AG04449 (cell line): ENCODE results near the gene SEMA4C.

Experiments used
- CTCF ChIA-PET: fragments of 350-600 bp; formaldehyde crosslinking; extraction: SDS; loops from one replicate; lab custom pipeline; 2021; ENCODE audit warnings: antibody characterized with exemption; lab: Yijun Ruan, JAX
- POLR2A ChIA-PET: fragments of 400-600, 350-600 bp; formaldehyde crosslinking; extraction: SDS; loops from one replicate; lab custom pipeline; 2020; ENCODE audit warnings: antibody characterized with exemption, inconsistent platforms; lab: Yijun Ruan, JAX
- DNase-seq: peaks from one replicate; pipeline ENCODE4 v3.0.0-alpha.2; 2010; ENCODE audit warnings: low read depth, low spot score
- H3K4me3 ChIP-seq: 2 replicates; pipeline ENCODE4 v1.5.1; 2011; ENCODE audit warnings: low read depth, mild to moderate bottlenecking, control low read depth, low read length
- CTCF ChIP-seq: IDR thresholded peaks from one replicate; pipeline ENCODE4 v1.5.1; 2011; ENCODE audit warnings: mild to moderate bottlenecking, moderate library complexity, low read length, control low read depth, inconsistent platforms; ENCODE audit not compliant: insufficient read depth; ENCODE audit errors: missing control alignments

SEMA4C gene

GRCh38 chr2:96882906-96883305, 13.0 kb upstream of the SEMA4C start:
- H3K4me3 ChIP-seq: no peak overlapping the region
- DNase-seq: no peak
- POLR2A ChIA-PET: no interaction called here
- CTCF ChIA-PET: interaction anchor here (0.8 kb wide), 1 partner anchor 14 kb away, joined by 3 read pairs; no protein-coding TSS in a partner anchor
- TF ChIP-seq CTCF: no peak

- TF ChIP-seq CTCF: no peak
- POLR2A ChIA-PET: no interaction called here
- CTCF ChIA-PET: interaction anchor here (0.7 to 0.8 kb wide), 2 partner anchors 9 to 13 kb away, joined by 3 read pairs; no protein-coding TSS in a partner anchor
- H3K4me3 ChIP-seq: no peak overlapping the region
- no peak for DNase-seq
Observed at GRCh38 chr2:96882230-96882629, 12.3 kb upstream of the SEMA4C start.

GRCh38 chr2:96881349-96882195, 11.7 kb upstream of the SEMA4C start:
- ChIA-PET POLR2A (no interaction called here), CTCF (interaction anchor here (0.7 to 1.3 kb wide), 2 partner anchors 10 to 12 kb away, joined by 3 read pairs; no protein-coding TSS in a partner anchor)
- H3K4me3 ChIP-seq: no peak overlapping the region
- no peak for DNase-seq
- TF ChIP-seq CTCF: no peak

GRCh38 chr2:96880891-96881273, 11.0 kb upstream of the SEMA4C start:
- CTCF ChIA-PET: interaction anchor here (1.0 to 1.3 kb wide), 2 partner anchors 12 to 23 kb away, joined by 3 read pairs; partner anchors contain the start of gene ANKRD39
- no peak for TF ChIP-seq CTCF
- POLR2A ChIA-PET: no interaction called here
- H3K4me3 ChIP-seq: no peak overlapping the region
- DNase-seq: no peak

GRCh38 chr2:96879545-96880040, 9.7 kb upstream of the SEMA4C start:
- ChIA-PET CTCF (interaction anchor here (1.0 kb wide), 1 partner anchor 22 kb away, joined by 3 read pairs; the partner anchor contains the start of gene ANKRD39), POLR2A (no interaction called here)
- no peak for DNase-seq
- no peak for TF ChIP-seq CTCF
- H3K4me3 ChIP-seq: no peak overlapping the region

GRCh38 chr2:96878796-96879544, 9.1 kb upstream of the SEMA4C start:
- POLR2A ChIA-PET: no interaction called here
- CTCF ChIA-PET: no interaction called here
- DNase-seq: no peak
- H3K4me3 ChIP-seq: no peak overlapping the region
- no peak for TF ChIP-seq CTCF
